SK-N-SH treated with all-trans-retinoic acid at 6 μM for 48 hours (cell line): ENCODE measurements around the gene MAGI3.

Experiments
- ATAC-seq: fragments of 200-7000 bp; cut with Tn5 transposase; 3 replicates; pipeline ENCODE4 v1.9.1; 2020; ENCODE audit warnings: mild to moderate bottlenecking, moderate library complexity
- ARNTL ChIP-seq: fragments of 450-650 bp; formaldehyde crosslinking; IDR thresholded peaks from 2 replicates; pipeline ENCODE4 v1.5.0; 2020; ENCODE audit warnings: low read depth, mild to moderate bottlenecking, moderate library complexity, borderline replicate concordance
- CREB5 ChIP-seq: fragments of 250-450 bp; sonication (Bioruptor Pico); IDR thresholded peaks from 2 replicates; pipeline ENCODE4 v1.5.1; 2020; ENCODE audit warnings: low read depth, mild to moderate bottlenecking, moderate library complexity
- ESRRG ChIP-seq: fragments of 250-450 bp; sonication (Bioruptor Pico); IDR thresholded peaks from 2 replicates; pipeline ENCODE4 v1.6.1; 2021; ENCODE audit warnings: mild to moderate bottlenecking
- GLIS3 ChIP-seq: fragments of 250-450 bp; sonication (Bioruptor Pico); IDR thresholded peaks from 2 replicates; pipeline ENCODE4 v1.5.0; 2020; ENCODE audit warnings: mild to moderate bottlenecking, moderate library complexity
- ISL1 ChIP-seq: fragments of 250-450 bp; sonication (Bioruptor Pico); IDR thresholded peaks from 2 replicates; pipeline ENCODE4 v2.1.2; 2022; ENCODE audit warnings: mild to moderate bottlenecking, moderate library complexity
- PPARA ChIP-seq: fragments of 250-450 bp; sonication (Bioruptor Pico); IDR thresholded peaks from 2 replicates; pipeline ENCODE4 v1.5.0; 2020; ENCODE audit warnings: mild to moderate bottlenecking, borderline replicate concordance
- ZC3H10 ChIP-seq: fragments of 250-450 bp; sonication (Bioruptor Pico); IDR thresholded peaks from 2 replicates; pipeline ENCODE4 v1.5.1; 2021; ENCODE audit warnings: mild to moderate bottlenecking, moderate library complexity
- ZFP3 ChIP-seq: fragments of 250-450 bp; sonication (Bioruptor Pico); IDR thresholded peaks from 2 replicates; pipeline ENCODE4 v1.5.0; 2020; ENCODE audit warnings: mild to moderate bottlenecking, moderate library complexity
- ZFP30 ChIP-seq: fragments of 450-650 bp; formaldehyde crosslinking; IDR thresholded peaks from 2 replicates; pipeline ENCODE4 v1.5.0; 2022; ENCODE audit warnings: mild to moderate bottlenecking, moderate library complexity
- ZNF565 ChIP-seq: fragments of 450-650 bp; formaldehyde crosslinking; conservative IDR thresholded peaks from 2 replicates; pipeline ENCODE4 v1.5.0; 2020; ENCODE audit warnings: low read depth, mild to moderate bottlenecking, moderate library complexity
- ZNF8 ChIP-seq: fragments of 450-650 bp; formaldehyde crosslinking; IDR thresholded peaks from 2 replicates; pipeline ENCODE4 v1.5.0; 2020; ENCODE audit warnings: mild to moderate bottlenecking, moderate library complexity
- TF ChIP-seq, protein P1 (sequence below): fragments of 250-450 bp; sonication (Bioruptor Pico); IDR thresholded peaks from 2 replicates; pipeline ENCODE4 v1.5.1; 2021; ENCODE audit warnings: mild to moderate bottlenecking, moderate library complexity
- TF ChIP-seq, protein P2 (sequence below): fragments of 250-450 bp; sonication (Bioruptor Pico); IDR thresholded peaks from 2 replicates; pipeline ENCODE4 v1.5.0; 2020; ENCODE audit warnings: mild to moderate bottlenecking, moderate library complexity
- TF ChIP-seq, protein P3 (sequence below): fragments of 250-450 bp; sonication (Bioruptor Pico); IDR thresholded peaks from 2 replicates; pipeline ENCODE4 v1.8.0; 2020; ENCODE audit warnings: mild to moderate bottlenecking, moderate library complexity, borderline replicate concordance
- TF ChIP-seq, protein P4 (sequence below): fragments of 250-450 bp; sonication (Bioruptor Pico); IDR thresholded peaks from 2 replicates; pipeline ENCODE4 v1.8.0; 2021; ENCODE audit warnings: low read depth, mild to moderate bottlenecking, moderate library complexity, borderline replicate concordance

MAGI3 gene

GRCh38 chr1:113721010-113721409 lies 330.7 kb downstream of the MAGI3 start:
- ATAC-seq = no peak
- no peak for TF ChIP-seq ISL1 (CRISPR knock-in tag)
- TF ChIP-seq, all 23 proteins: peak for 0

DNA sequence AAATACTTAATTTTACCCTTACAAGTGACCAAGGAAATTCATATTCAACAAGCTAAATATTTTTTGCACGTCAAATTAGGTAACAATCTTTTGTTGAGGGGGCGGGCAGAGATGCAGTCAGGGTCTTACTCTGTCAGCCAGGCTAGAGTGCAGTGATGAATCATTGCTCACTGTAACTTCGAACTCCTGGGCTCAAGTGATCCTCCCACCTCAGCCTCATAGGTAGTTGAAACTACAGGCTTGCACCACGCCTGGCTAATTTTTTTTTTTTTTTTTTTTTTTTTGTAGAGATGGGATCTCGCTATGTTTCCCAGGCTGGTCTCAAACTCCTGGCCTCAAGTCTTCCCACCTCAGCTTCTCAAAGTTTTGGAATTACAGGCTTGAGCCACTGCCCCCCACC lies 342.5 kb downstream of the MAGI3 start:
- ATAC-seq = no peak
- TF ChIP-seq, protein P1, sequence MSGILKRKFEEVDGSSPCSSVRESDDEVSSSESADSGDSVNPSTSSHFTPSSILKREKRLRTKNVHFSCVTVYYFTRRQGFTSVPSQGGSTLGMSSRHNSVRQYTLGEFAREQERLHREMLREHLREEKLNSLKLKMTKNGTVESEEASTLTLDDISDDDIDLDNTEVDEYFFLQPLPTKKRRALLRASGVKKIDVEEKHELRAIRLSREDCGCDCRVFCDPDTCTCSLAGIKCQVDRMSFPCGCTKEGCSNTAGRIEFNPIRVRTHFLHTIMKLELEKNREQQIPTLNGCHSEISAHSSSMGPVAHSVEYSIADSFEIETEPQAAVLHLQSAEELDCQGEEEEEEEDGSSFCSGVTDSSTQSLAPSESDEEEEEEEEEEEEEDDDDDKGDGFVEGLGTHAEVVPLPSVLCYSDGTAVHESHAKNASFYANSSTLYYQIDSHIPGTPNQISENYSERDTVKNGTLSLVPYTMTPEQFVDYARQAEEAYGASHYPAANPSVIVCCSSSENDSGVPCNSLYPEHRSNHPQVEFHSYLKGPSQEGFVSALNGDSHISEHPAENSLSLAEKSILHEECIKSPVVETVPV (CRISPR knock-in tag) = no peak
- TF ChIP-seq ZC3H10 = no peak
- no peak for TF ChIP-seq ZFP3 (CRISPR knock-in tag)
- no peak for TF ChIP-seq ARNTL (CRISPR knock-in tag)
- no peak for TF ChIP-seq ZNF565 (CRISPR knock-in tag)
- TF ChIP-seq, protein P2, sequence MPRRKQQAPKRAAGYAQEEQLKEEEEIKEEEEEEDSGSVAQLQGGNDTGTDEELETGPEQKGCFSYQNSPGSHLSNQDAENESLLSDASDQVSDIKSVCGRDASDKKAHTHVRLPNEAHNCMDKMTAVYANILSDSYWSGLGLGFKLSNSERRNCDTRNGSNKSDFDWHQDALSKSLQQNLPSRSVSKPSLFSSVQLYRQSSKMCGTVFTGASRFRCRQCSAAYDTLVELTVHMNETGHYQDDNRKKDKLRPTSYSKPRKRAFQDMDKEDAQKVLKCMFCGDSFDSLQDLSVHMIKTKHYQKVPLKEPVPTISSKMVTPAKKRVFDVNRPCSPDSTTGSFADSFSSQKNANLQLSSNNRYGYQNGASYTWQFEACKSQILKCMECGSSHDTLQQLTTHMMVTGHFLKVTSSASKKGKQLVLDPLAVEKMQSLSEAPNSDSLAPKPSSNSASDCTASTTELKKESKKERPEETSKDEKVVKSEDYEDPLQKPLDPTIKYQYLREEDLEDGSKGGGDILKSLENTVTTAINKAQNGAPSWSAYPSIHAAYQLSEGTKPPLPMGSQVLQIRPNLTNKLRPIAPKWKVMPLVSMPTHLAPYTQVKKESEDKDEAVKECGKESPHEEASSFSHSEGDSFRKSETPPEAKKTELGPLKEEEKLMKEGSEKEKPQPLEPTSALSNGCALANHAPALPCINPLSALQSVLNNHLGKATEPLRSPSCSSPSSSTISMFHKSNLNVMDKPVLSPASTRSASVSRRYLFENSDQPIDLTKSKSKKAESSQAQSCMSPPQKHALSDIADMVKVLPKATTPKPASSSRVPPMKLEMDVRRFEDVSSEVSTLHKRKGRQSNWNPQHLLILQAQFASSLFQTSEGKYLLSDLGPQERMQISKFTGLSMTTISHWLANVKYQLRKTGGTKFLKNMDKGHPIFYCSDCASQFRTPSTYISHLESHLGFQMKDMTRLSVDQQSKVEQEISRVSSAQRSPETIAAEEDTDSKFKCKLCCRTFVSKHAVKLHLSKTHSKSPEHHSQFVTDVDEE (CRISPR knock-in tag) = no peak
- no peak for TF ChIP-seq CREB5
- TF ChIP-seq ZNF8 (CRISPR knock-in tag) = no peak
- TF ChIP-seq ESRRG = no peak
- TF ChIP-seq, protein P3, sequence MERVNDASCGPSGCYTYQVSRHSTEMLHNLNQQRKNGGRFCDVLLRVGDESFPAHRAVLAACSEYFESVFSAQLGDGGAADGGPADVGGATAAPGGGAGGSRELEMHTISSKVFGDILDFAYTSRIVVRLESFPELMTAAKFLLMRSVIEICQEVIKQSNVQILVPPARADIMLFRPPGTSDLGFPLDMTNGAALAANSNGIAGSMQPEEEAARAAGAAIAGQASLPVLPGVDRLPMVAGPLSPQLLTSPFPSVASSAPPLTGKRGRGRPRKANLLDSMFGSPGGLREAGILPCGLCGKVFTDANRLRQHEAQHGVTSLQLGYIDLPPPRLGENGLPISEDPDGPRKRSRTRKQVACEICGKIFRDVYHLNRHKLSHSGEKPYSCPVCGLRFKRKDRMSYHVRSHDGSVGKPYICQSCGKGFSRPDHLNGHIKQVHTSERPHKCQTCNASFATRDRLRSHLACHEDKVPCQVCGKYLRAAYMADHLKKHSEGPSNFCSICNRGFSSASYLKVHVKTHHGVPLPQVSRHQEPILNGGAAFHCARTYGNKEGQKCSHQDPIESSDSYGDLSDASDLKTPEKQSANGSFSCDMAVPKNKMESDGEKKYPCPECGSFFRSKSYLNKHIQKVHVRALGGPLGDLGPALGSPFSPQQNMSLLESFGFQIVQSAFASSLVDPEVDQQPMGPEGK (CRISPR knock-in tag) = no peak

DNA sequence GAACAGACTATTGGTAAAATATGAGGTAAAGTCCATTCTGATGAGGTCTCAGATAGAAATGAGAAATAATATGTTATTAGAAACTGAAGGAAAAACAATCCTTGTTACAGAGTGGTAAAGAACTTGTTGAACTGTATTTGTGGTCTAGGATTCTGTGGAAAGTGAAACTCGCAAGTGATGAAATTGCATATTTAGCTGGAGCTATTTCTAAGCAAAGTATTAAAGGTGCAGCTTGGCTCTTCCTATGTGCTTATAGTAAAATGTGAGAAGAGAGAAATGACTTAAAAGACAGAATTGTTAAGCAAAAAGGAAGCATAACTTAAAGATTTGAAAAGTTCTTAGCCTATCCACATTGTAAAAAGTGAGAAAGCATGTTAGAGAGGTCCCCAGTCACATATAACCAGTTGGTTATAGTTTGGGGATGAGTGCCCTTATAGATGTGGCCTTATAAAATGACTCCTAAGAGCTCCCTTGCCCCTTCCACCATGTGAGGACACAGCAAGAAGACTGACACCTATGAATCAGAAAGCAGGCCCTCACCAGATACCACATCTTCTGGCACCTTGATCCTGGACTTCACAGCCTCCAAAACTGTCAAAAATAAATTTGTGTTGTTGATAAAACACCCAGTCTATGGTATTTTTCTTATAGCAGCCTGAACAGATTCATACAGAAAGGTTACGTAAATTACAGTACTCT lies 344.2 kb downstream of the MAGI3 start:
- TF ChIP-seq ISL1 (CRISPR knock-in tag) (no peak), PPARA (CRISPR knock-in tag) (no peak), ZFP3 (CRISPR knock-in tag) (no peak), ZNF565 (CRISPR knock-in tag) (no peak), GLIS3 (CRISPR knock-in tag) (no peak), ZFP30 (no peak)
- TF ChIP-seq, protein P1 (CRISPR knock-in tag) = no peak
- TF ChIP-seq, protein P4, sequence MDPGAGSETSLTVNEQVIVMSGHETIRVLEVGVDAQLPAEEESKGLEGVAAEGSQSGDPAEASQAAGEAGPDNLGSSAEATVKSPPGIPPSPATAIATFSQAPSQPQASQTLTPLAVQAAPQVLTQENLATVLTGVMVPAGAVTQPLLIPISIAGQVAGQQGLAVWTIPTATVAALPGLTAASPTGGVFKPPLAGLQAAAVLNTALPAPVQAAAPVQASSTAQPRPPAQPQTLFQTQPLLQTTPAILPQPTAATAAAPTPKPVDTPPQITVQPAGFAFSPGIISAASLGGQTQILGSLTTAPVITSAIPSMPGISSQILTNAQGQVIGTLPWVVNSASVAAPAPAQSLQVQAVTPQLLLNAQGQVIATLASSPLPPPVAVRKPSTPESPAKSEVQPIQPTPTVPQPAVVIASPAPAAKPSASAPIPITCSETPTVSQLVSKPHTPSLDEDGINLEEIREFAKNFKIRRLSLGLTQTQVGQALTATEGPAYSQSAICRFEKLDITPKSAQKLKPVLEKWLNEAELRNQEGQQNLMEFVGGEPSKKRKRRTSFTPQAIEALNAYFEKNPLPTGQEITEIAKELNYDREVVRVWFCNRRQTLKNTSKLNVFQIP (CRISPR knock-in tag) = no peak
- TF ChIP-seq, all 23 proteins: peak for 0
- ATAC-seq = no peak
